Activated gamma-delta T cell treated with anti-CD3 and anti-CD28 coated beads, Interleukin-2, amount 50 U/mL, for 16 hours (primary cell): ENCODE results near the gene KCNK7.
A peak's percentile ranks its signal among the peaks of the same experiment; 100 is the strongest.
"Not testable (repeated sequence)": the region's sequence is repeated elsewhere in the genome, so short reads cannot be mapped to it uniquely, and the experiment has no call there.

Source experiments
- DNase-seq: peaks from one replicate; pipeline ENCODE4 v3.0.0-alpha.2; 2020; ENCODE audit warnings: low read depth

Gene KCNK7, protein sequence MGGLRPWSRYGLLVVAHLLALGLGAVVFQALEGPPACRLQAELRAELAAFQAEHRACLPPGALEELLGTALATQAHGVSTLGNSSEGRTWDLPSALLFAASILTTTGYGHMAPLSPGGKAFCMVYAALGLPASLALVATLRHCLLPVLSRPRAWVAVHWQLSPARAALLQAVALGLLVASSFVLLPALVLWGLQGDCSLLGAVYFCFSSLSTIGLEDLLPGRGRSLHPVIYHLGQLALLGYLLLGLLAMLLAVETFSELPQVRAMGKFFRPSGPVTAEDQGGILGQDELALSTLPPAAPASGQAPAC

DNA sequence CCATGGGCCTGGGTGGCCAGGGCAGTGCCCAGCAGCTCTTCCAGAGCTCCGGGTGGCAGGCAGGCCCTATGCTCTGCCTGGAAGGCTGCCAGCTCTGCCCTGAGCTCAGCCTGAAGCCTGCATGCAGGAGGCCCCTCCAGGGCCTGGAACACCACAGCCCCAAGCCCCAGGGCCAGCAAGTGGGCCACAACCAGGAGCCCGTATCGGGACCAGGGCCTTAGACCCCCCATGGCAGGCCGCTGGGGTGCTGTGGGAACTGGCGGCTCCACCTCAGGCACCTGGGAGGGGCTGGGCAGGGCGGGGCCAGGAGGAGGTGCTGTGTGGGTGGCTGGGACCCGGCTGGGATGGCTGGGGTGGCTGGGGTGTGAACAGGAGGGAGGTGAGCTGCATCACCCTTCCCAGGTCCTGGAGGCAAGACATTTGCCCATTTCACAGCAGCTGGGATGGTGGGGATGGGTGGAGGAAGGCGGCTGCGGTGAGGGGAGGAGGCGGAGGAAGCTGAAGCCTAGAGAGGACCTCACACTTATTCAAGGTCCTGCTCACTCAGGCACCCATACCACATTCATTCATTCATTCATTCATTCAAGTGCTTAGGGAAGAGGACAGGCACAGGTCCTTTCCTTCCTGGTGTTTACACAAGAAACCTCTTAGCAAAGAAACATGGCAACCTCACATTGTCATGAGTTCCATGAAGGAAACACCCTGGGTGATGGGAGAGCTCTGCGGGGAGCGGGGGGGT lies at the start of gene KCNK7:
Gene KCNK7, minus strand, starts transcription at position 258 of the 739 bp plus-strand sequence. Its CDS starts 28 bp downstream, at position 230.
- no peak for DNase-seq

DNA sequence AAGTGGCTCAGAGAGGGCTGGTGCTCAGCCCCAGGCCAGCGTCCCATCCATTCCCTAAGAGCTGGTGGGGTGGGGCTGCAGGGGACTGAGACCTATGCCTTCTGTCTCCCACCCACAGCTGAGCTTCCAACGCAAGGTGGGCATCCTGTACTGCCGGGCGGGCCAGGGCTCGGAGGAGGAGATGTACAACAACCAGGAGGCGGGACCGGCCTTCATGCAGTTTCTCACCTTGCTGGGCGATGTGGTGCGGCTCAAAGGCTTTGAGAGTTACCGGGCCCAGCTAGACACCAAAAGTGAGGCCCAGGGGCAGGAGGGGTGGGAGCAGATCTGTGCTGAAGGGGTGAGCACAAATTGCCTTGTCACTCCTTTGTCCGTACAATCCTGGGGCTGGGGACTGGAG lies 49.2 kb upstream of the KCNK7 start:
- DNase-seq, result no peak

DNA sequence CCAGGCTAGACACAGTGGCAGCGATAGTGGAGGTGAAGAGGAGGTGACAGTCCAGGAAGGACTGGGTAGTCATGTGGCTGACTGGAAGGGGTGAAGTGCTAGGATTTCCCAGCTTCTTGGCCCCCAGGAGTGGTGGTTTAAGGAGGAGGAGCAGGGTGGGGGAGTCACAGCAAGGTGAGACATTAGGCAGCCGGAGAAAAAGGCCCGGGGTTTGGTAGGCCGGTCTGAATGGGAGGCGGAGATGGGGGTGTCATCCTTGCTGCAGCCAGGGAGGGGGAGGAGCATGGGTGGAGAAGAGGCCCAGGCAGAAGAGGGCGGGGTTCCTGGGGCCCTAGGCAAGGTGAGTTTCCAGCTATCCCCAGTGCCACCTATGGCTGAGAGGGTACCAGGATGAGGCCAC lies 48.4 kb upstream of the KCNK7 start:
- no peak for DNase-seq

DNA sequence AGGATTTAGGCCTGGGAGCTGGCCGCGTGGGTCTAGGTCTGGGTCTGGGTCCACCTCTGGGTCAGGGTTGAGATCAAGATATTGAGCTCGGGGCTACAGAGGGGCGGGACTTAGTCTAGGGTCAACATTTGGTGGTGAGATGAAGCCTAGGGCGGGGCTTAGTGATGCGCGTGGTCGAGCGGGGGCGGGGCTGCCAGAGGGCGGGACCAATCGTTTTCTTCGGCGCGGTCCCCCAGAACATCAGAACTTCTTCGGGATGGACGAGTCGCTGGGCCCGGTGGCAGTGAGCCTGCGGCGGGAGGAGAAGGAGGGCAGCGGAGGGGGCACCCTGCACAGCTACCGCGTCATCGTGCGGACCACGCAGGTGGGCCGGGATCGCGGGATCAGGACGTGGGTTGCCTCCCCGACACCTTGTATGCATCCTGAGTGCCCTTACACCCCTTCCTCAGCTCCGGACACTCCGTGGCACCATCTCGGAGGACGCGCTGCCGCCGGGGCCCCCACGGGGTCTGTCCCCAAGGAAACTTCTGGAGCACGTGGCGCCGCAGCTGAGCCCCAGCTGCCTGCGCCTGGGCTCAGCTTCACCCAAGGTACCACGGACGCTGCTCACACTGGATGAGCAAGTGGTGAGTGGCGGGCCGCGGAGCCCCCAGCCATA lies 46.5 kb upstream of the KCNK7 start:
- DNase-seq, result no peak

DNA sequence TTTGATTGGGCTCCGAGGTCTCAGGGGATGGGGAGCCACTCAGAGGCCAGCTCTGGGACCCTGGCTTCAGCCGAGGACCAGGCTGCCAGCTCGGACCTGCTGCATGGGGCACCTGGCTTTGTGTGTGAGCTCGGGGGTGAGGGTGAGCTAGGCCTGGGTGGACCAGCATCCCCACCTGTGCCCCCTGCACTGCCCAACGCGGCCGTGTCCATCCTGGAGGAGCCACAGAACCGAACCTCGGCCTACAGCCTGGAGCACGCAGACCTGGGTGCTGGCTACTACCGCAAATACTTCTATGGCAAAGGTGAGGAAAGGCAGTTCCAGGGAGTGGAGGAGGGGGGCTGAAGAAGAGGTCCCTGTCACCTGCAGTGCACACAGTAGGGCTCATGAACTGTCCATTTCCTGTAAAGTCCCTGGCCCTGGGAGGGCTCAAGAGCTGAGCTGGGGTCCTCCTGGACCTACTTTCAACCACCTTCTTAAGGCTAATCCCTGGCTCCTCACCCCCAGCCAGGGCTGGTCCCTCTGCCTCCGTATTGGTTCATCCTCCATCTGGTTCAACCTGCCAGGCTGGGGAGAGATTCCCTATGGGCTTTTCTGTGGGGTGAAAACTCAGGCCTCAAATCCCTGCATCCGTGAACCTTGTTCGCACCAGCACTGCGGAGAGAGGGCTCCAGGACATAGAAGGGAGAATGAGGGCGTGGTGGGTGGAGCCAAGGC lies 45.9 kb upstream of the KCNK7 start:
- DNase-seq, result no peak

DNA sequence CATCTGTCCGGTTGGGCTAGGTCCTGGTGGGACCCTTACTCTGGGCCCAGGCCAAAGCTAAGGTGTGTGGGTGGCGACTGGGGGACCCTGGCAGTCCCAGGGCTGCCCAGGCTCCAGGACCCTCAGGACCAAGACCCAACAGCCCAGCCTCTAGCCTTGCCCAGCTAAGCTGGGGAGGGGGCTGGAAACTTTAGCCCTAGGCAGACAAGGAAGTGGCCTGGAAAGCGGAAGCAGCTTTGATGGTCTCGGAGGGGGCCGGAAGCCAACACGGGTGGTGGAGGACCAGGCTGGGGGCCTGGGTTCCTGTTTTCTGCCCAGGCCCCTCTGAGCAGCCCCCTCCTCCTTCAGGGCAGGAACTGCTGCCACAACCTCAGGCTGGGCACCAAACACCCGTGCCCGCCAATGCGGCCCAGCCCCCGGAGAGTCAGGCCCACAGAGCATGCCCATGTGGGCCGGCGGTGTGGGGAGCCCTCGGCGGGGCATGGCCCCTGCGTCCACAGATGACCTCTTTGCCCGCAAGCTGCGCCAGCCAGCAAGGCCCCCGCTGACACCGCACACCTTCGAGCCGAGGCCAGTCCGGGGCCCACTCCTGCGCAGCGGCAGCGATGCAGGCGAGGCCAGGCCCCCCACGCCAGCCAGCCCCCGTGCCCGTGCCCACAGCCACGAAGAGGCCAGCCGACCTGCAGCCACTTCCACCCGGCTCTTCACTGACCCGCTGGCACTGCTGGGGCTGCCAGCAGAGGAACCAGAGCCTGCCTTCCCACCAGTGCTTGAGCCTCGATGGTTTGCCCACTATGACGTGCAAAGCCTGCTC lies 45.1 kb upstream of the KCNK7 start:
- no peak for DNase-seq

DNA sequence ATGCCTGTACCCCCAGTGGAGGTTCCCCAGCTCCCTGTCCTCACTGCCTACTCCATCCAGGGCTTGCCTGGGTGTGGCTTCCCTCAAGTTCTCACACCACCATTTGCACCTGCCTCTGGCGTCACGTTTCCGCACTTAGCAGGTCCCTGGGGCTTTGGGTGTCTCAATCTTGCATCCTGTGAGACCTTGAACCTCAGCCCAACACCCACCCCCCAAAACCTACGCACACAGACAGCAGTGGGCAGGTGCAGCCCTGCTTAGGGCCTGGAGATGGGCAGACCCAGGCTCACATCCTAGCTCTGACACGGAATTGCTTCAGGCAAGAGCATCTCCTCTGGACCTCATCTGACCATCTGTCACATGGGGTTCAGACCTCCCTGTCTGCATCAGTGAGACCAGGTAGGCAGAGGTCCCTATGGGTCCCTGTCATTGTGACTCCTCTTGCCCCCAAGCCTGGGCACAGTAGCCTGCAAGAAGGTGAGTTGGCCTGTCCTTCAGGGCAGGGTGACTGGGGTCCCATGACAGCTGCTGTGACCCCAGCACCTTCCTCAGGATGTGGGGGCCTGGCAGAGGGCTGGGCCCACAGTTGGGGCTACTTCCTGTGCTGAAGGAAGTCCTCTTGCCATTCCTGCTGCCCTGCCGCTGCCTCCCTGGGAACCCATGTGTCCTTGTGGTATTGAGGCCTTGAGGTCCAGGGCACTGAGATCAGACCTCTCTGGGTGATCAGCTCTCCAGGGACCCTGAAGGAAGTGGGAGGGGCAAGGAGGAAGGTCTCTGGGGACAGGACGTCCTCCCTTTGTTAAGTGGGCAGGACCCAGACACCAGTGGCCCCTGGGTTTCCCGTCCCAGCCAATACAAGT lies 44.3 kb upstream of the KCNK7 start:
- DNase-seq, result peak; percentile 61

DNA sequence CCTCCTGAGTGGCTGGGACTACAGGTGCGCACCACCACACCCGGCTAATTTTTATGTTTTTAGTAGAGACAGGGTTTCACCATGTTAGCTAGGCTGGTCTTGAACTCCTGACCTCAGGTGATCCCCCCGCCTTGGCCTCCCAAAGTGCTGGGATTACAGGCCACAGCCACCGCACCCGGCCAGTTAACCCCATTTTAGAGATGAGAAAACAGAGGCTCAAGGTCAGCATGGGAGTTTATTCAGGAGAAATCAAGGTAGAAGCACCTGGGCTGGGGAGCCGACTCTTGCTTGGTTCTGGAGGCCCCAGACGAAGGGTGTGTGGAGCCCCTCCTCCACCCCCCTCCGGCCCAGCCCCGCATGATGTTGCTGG lies 43.6 kb upstream of the KCNK7 start:
- not testable (repeated sequence) for DNase-seq

DNA sequence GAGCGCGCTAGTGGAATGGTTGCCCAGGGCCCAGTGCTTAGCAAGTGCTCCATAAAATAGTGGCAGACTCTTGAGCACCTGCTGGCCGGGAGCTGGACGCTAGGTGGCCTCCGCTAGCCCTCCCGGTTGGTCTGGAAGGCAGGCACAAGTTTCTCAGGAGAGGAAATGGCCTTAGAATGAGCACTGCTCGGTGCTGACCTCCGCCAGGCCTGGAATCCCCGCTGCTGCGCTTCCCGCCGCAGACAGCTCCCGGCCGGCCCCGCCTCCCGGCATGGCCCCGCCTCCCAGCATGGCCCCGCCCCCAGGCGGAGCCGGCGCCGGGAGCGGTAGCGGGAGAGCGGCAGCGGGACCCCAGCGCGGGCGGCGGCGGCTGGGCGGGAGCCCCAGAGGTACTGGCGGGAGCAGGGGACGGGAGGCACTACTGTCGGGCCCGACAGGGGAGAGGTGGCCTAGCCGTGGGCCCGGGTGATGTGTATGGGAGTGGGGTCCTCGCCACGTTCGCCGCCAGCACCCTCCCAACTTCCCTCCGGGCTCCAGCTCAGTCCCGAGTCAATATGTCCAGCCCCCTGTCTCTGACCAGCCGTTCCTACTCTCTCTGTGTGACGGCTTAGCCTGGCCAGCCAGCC lies 42.3 kb upstream of the KCNK7 start, which contains the start of gene SIPA1:
Gene SIPA1, plus strand, starts transcription at position 308 of the 626 bp plus-strand sequence. CDS start 2,821 bp downstream, outside the sequence.
- peak; percentile 56 for DNase-seq

DNA sequence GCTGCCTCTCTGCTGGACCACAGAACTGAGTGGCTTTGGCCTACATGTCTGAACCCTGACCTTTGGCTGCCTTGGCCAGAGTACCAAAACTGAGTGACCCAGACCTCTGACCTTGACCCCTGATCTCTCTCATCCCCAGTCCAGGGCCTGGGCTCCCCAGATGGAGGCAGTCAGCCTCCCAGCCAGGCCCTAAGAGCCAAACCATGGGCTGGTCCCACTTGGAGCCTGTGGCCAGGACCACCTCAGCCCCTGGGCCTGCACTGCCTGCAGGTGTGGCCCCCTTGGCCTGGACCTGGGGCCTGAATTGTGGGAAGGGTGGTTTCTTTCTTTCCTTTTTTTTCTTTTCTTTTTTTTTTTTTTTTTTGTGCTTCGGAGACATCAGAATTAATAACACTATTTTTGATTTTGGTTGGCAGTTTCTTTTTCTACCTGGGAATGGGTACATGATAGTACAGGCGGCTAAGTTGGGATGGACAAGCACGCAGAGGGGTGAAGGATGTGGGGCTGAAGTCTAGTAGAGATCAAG lies 41.5 kb upstream of the KCNK7 start:
- DNase-seq, result no peak

DNA sequence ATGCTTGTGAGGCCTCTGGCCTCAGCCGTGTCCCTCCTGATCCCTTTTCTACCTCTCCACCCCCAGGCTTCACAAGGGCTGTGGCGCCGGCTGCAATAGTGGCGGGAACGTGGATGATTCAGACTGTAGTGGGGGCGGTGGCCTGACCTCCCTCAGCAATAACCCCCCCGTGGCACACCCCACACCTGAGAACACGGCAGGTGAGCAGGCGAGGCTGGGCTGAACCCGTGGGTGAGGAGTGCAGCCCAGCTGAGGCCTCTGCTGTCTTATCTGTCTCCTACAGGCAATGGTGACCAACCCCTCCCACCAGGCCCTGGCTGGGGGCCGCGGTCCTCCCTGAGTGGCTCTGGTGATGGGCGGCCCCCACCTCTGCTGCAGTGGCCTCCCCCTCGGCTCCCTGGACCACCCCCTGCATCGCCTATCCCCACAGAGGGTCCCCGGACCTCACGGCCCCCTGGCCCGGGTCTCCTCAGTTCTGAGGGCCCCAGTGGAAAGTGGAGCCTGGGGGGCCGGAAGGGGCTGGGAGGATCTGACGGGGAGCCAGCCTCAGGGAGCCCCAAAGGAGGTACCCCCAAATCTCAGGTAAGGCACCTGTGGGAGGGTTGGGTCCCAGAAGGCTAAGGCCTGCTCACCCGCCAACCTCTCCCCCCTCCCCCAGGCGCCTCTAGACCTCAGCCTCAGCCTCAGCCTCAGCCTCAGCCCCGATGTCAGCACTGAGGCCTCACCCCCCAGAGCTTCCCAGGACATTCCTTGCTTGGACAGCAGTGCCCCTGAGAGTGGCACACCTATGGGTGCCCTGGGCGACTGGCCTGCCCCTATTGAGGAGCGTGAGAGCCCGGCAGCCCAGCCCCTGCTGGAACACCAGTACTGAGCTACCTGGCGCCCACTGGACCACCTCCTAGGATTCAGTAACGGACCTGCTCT lies 40.8 kb upstream of the KCNK7 start:
- DNase-seq, result no peak

DNA sequence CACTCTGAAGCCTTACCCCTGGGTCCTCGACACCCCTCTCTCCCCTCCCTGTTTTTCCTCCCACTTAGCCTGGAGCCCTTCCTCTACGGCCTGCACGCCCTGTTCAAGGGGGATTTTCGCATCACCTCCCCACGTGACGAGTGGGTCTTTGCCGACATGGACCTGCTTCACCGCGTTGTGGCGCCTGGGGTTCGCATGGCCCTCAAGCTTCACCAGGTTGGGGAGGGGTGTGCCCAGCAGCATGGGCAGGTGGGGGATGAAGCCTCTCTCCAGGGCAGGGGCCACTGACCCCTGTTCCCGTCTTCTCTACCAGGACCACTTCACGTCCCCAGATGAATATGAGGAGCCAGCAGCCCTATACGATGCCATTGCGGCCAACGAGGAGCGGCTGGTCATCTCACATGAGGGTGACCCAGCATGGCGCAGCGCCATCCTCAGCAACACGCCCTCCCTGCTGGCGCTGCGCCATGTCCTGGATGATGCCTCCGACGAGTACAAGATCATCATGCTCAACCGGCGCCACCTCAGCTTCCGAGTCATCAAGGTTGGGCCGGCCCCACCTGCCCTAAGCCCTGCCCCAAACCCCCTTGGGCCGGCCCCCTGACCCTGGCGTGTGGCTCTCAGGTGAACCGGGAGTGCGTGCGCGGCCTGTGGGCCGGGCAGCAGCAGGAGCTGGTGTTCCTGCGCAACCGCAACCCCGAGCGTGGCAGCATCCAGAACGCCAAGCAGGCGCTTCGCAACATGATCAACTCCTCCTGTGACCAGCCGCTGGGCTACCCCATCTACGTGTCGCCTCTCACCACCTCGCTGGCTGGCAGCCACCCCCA lies 39.5 kb upstream of the KCNK7 start:
- no peak for DNase-seq

DNA sequence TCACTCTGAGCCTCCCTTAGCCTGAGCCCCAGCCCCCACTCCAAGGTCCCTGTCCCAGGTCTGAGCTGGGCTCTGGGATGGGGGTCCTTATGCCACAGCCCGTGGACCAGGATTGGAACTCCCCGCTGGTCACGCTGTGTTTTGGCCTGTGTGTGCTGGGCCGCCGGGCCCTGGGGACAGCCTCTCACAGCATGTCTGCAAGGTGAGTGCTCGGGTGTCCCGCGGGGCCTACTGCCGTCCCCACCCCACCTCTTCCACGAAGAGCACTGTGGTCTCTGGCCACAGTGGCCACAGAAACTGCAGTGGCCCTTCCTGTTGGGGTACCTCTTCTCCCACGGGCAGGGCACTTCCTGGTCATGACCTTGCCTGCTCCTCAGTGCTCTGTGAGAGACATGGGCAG lies 38.8 kb upstream of the KCNK7 start:
- DNase-seq, result no peak

DNA sequence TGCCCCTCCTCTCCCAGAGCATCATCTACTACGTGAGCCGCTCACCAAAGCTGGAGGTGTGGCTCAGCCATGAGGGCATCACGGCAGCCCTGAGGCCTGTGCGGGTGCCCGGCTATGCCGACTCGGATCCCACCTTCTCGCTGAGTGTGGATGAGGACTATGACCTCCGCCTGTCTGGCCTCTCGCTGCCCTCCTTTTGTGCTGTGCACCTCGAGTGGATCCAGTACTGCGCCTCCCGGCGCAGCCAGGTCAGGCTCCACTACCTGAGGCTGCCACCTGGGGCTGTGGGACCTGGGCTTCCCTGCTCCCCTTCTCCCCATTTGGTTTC lies 38.5 kb upstream of the KCNK7 start:
- DNase-seq, result no peak

DNA sequence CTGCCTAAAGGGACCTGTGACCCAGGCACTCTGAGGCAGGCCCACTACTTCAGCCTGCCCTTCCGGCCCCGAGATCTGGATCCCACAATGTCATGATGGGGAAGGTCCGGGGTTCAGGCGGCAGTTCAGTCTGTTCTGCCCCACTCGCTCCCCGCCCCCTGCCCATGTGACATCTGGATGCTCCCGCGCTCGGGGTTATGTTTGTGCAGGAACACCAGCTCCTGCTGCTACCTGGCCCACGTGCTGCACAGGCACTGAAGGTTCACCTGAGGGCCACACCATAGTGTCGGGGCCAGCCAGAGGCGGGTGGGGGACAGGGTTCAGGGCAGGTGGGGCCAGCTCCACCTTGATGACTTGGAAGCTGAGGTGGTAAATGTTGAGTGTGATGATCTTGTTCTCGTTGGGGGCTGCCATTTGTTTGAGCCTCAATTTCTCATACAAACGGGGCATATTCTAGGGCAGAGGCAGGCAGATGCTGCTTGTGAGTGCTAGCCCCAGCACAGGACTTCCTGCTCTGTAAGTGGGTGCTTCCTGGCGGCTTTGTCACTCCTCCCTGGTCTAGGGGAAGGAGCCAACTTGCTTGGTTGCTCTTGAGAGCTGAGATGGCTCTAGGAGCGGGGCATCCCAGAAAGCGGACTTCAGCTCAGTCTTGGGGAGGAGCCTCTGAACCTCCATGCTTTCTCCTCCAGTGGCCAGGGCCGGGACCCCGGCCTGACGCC lies 37.9 kb upstream of the KCNK7 start:
- no peak for DNase-seq

DNA sequence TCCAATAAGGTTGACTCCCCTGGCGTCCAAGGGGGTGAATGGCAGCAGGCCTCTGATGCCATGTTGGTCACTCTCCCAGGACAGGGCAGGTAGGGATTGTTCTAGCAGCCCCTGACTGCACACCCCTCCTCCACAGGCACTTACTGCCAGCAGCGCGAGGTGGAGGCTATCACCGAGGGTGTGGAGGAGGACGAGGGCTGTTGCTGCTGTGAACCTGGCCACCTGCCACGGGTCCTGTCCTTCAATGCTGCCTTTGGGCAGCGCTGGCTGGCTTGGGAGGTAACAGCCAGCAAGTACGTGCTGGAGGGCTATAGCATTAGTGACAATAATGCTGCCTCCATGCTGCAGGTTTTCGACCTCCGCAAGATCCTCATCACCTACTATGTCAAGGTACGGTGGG lies 34.6 kb upstream of the KCNK7 start:
- DNase-seq, result no peak

DNA sequence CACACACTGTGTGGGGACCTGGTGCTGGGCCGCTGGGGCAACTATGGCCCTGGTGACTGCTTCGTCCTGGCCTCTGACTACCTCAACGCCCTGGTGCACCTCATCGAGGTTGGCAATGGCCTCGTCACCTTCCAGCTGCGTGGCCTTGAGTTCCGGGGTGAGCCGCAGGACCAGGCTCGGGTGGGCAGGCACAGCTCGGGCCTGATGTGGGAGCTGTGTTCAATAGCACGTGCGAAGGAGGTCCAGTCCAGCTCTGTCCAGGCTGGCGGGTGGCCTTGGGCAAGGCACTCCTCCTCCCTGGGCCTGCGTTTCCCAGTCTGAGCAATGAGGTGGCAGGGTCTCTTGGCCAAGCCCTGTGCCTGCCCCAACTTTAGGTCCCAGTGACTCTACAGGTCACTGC lies 34.0 kb upstream of the KCNK7 start:
- no peak for DNase-seq
